NK-92 treated with Interleukin-12 subunit alpha and Interleukin-12 subunit beta, amount 100 ng/mL, for 24 hours (cell line): ENCODE measurements around the gene CD80.
A peak's percentile ranks its signal among the peaks of the same experiment; 100 is the strongest.
"Not testable (repeated sequence)": the region's sequence is repeated elsewhere in the genome, so short reads cannot be mapped to it uniquely, and the experiment has no call there.

Experiments used
- DNase-seq: peaks from one replicate; lab custom pipeline; 2025; lab: John Stamatoyannopoulos, UW

The CD80 gene, protein sequence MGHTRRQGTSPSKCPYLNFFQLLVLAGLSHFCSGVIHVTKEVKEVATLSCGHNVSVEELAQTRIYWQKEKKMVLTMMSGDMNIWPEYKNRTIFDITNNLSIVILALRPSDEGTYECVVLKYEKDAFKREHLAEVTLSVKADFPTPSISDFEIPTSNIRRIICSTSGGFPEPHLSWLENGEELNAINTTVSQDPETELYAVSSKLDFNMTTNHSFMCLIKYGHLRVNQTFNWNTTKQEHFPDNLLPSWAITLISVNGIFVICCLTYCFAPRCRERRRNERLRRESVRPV

DNA sequence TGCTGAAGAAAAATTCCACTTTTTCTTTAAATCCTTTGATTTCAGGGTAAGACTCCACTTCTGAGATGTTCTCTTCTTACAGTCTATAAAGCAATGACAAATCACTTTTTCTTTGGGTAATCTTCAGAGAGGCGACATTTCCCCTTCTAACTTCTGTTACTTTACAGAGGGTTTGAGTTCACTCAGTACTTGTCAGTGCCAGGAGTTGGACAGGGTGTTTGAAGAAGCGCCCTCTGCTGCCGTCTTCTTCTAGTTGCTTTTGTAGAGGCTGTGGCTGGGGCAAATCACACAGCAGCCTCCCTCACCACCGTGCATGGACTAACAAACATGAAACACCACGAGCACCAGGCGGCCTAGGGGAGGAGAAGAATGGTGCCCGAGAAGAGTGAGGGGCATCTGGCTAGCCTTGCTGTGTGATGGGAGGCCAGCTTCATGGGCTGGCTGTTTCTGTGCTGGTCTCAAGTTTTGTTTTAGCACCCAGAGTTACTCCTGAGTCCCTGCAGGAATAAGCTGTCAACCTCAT is at the start of gene CD80:
Gene CD80, minus strand, starts transcription at position 174 of the 523 bp plus-strand sequence. CDS start 1,886 bp downstream, outside the sequence.
- DNase-seq = peak; percentile 53

DNA sequence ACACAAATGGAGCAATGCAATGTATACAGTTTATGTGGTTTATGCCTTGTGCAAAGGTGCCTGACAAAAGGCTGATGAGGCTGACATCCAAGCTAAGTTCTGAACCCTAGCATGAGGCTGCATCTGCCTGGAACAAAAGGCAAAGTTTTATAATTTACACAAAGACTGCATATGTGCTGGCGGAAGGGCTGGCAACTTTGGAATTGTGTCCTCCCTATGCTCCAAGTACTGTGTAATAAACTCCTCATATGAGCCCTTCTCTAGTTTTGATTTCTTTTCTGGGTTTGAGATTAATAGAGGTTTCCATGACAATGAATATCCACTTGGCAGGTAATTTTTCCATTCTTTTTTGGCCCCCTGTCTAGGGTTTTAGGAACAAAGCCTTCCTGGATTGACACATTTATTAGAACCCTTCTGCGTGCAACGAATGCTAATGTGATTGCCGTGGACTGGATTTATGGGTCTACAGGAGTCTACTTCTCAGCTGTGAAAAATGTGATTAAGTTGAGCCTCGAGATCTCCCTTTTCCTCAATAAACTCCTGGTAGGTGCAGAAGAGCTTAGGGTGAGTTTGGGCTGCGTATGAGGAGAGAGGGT is 49.1 kb upstream of the CD80 start:
- DNase-seq = no peak

DNA sequence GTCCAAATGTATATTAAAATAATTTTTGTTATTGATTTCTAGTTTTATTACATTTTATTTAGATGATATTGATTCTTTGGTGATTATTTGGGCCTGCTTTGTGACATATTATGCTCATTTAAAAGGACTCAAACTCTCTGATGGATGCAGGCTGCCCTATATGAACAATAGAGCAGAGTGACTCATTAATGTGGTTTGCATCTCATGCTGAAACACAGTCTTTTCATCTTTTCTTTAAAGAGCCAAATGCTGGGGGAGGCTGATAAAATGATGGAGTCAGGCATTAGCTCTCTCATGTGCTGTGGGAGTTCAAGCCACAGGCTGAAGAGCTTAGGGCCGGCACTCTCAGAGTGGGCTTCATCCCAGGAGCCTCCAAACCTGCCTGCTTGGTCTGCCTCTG is 45.5 kb upstream of the CD80 start:
- no peak for DNase-seq

GRCh38 chr3:119602676-119603075 is 43.3 kb upstream of the CD80 start:
- no peak for DNase-seq

DNA sequence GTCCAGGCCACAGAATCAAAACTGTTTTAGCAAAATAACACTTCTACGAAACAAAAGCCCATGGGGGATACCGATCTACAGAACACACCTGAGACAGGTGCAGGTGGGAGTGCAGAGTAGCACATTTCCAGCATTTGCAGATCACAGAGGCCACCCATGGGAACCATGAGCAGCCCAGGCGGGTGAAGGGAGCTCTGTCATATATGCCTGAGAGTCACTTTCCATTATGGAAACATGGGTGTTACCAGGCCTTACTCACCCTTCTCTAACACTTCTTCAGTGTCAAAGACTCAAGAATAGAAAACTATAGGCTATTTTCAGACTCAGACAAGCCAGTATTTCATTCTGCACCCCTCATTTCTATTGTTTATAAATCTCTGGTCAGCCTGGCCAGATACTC is 41.7 kb upstream of the CD80 start:
- no peak for DNase-seq

DNA sequence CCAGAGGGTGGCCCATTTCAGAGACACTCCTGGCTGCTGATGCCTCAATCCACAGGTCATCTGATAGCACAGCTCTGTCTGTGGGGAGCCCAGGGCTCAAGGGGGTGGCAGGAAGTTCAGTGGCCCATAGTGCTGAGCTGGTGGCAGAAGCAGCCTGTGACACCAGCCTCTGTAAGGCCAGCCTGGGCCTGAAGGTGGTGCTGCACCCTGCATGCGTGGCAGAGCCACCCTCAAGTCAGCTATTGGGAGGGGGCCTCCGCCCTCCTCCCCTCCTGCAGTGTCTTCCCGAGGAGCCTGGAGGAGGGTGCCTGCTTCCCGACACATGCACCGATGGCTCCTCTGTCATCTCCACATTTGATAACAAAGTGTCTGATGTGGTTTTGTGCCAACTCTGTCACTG is 41.3 kb upstream of the CD80 start:
- no peak for DNase-seq

DNA sequence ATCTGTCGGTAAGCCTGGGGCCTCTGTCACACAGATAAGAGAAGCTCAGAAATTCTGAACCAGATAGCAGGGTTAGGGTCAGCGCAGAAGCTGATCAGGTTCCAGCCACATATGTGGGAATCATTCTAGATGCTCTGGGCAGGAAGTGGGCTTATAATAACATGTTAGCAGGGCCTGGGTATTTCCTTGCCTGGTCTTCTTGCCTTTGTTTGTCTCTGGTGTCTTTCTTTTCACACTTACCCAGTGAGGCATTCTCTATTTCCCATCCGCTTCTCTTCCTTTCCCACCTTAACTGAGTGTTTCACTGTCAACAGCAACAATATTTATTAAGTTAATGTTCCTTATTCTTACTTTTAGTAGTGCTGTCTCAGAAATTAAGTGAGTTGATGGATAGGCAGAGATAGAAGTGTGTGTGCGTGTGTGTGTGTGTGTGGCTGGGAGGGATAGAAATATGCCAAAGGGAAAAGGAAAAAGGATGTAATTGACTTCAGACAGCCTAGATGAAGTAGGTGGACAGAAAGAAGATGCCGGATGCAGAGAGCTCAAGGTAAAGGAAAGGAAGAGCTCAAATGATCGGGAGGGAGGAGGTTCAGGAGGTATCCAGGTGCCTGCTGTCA is 40.3 kb upstream of the CD80 start:
- DNase-seq = no peak

- no peak for DNase-seq
These were observed 39.1 kb upstream of the CD80 start for GRCh38 chr3:119598410-119599098.

GRCh38 chr3:119597548-119598288 is 38.3 kb upstream of the CD80 start, which contains the start of gene PLA1A:
Gene PLA1A (plus strand): TSS chr3:119597885. CDS start chr3:119597914, 29 bp downstream.
- no peak for DNase-seq

DNA sequence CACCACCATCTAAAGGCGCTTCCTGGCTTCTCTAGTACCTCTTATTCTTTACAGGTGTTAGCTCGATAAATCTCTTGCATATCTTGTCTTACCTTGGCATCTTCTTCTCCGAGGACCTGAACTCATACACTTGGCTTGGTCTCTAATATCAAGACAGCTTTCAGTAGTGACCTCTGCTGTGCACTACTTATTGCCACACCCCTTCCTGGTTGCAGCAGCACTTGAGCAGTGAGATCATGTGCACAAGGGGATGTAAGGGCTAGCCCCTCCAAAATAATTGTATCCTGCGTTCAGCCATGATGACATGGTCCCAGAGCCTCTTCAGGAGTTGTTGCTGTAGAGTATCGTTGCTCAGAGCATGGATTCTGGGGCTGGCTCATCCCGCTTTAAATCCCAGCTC is 37.0 kb upstream of the CD80 start:
- DNase-seq = no peak

- no peak for DNase-seq
These were observed 36.4 kb upstream of the CD80 start for GRCh38 chr3:119595639-119596334.

- not testable (repeated sequence) for DNase-seq
These were observed 35.5 kb upstream of the CD80 start for GRCh38 chr3:119594929-119595328.

- no peak for DNase-seq
These were observed 34.7 kb upstream of the CD80 start for GRCh38 chr3:119594066-119594465.

GRCh38 chr3:119592861-119593260 is 33.4 kb upstream of the CD80 start:
- DNase-seq = no peak

GRCh38 chr3:119590706-119591105 is 31.3 kb upstream of the CD80 start:
- DNase-seq = no peak

DNA sequence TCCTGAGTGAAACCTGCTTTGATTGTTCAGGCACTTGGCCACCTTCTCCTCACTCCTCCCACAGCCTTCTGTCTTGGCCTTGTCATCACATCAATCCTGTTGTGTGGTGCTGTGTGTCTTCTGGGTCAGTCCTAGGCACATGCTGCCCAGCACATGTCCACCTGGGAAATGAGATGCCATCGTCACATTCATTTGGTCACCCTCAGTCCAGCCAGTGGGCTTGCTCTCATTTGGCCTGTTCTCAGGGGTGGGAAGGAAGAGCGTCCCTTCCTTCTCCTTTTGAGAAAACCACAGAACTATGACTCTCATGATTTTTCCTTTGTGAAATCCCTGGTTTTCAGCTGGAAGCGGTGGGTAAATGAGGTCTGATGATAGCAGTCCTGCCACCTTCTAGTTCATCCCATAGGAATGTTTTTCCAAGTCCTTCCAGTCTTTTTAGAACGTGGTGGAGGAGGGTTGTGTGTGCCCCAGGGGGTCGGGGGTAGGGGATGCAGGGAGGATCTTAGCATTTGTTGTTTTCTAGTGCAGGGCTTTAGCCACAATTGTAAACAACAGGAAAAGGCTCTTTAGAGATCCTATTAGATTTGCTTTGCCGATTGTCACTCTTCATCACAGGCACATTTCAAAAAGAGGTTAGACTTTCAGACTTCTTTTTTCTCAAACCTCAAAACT is 29.8 kb upstream of the CD80 start:
- DNase-seq = no peak

- DNase-seq = no peak
These were observed 28.7 kb upstream of the CD80 start for GRCh38 chr3:119588112-119588511.

- no peak for DNase-seq
These were observed 27.3 kb upstream of the CD80 start for GRCh38 chr3:119586733-119587172.

DNA sequence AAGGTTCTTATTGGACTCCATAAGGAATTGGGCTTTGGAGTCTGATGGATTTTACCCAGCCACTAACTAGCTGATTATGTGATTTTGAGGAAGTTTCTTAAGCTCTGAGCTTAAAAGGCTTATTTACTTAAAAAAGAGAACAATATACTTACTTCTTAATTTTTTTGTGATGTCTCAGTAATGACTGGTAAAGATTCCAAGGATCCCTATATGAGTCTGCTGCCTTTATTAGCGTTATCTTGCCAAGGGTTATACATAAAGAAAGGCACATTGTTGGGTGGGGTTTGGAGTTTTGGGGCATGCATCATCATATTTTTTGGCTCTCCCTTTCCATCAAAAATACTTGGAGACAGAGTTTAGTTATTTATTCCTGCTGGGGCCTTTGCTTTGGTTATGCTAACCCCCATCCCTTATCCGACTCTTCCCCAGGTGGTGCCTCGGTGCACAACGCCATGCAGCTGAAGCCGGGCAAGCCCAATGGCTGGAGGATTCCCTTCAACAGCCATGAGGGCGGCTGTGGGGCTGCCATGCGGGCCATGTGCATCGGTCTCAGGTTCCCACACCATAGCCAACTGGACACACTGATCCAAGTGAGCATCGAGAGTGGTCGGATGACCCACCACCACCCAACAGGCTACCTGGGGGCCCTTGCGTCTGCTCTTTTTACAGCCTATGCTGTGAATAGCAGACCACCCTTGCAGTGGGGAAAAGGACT is 26.6 kb upstream of the CD80 start:
- DNase-seq = no peak

GRCh38 chr3:119585208-119585607 is 25.8 kb upstream of the CD80 start:
- no peak for DNase-seq
